Stomach (tissue), 9 donors: ENCODE results near the gene TNS3. TPM values are rescaled to one million over a fixed set of nuclear protein-coding genes. Genes with fewer than 3 reads are reported as not detected.

Source experiments
- DNase-seq, 2 donors: peaks; one replicate each; pipeline versions ENCODE4 v3.0.0 to v3.0.0-alpha.2; 2013 to 2019
- H3K27ac ChIP-seq, 5 donors: fragments of 200-600 bp in 4 of 5; sonication (generic) in 4 of 5; one replicate each; pipeline ENCODE4 v1.5.1; 2013 to 2019; ENCODE audit warnings: mild to moderate bottlenecking in 1 of 5, moderate library complexity in 1 of 5
- H3K27me3 ChIP-seq, 3 donors: fragments of 200-600 bp; sonication (generic); one replicate each; pipeline ENCODE4 v1.5.1; 2017 to 2019; ENCODE audit warnings: mixed run types in 1 of 3
- H3K36me3 ChIP-seq, 4 donors: fragments of 200-600 bp; sonication (generic); 1 replicate in 3 of 4; 2 replicates in 1 of 4; pipeline ENCODE4 v1.5.1; 2016 to 2019
- H3K4me1 ChIP-seq, 4 donors: fragments of 200-600 bp; sonication (generic); one replicate each; pipeline ENCODE4 v1.5.1; 2016 to 2019
- H3K4me3 ChIP-seq, 4 donors: fragments of 200-600 bp; sonication (generic) in 3 of 4; one replicate each; pipeline ENCODE4 v1.5.1; 2016 to 2019; ENCODE audit warnings: mild to moderate bottlenecking in 1 of 4
- H3K9me3 ChIP-seq, 4 donors: fragments of 200-600 bp; sonication (generic); one replicate each; pipeline ENCODE4 v1.5.1; 2016 to 2019
- EP300 ChIP-seq: sonication (generic); formaldehyde crosslinking; IDR thresholded peaks from one replicate; pipeline ENCODE4 v1.6.1; 2017; ENCODE audit warnings: antibody characterized with exemption
- POLR2A ChIP-seq, 4 donors: fragments of 450-650 bp; IDR thresholded peaks; one replicate each; pipeline ENCODE4 v1.6.1; 2016; ENCODE audit warnings: antibody characterized with exemption in 4 of 4, control low read depth in 2 of 4, mild to moderate bottlenecking in 1 of 4, moderate library complexity in 1 of 4
- POLR2AphosphoS5 ChIP-seq, 3 donors: sonication (generic); formaldehyde crosslinking; IDR thresholded peaks; one replicate each; pipeline ENCODE4 v1.6.1; 2016; ENCODE audit warnings: antibody characterized with exemption in 3 of 3
- WGBS, 5 donors: extraction: QIAGEN DNeasy Blood & Tissue Kit in 3 of 5; methylation state at CpG; one replicate each; pipeline versions ENCODE4 v1.1.5 to v1.1.7; 2013 to 2018; 5-methylcytosine and 5-hydroxymethylcytosine counted together
- intact Hi-C: fragments of 100-400 bp; cut with DNase I; formaldehyde crosslinking; loops from one replicate; pipeline ENCODE4 v1.15.1; 2023; ENCODE audit warnings: low total_unique reads
- polyA plus RNA-seq, 3 donors: library from polyadenylated mRNA; stranded (reverse); fragments of 200-250 nt; gene quantifications; one replicate each; pipeline ENCODE4 v1.2.3, GENCODE V29; 2013
- total RNA-seq, 5 donors: library from RNA; depleted of rRNA; stranded (reverse); fragments of >200 nt; gene quantifications; one replicate each; pipeline versions ENCODE4 v1.1.0 to v1.2.3, GENCODE V29; 2014 to 2016
- TF ChIP-seq, protein P1 (sequence below), 7 experiments: fragments of 450-650 bp in 4 of 7; fragments of 200-600 bp in 3 of 7; sonication (generic) in 3 of 7; IDR thresholded peaks; one replicate each; pipeline ENCODE4 v1.5.1; 2016 to 2019; ENCODE audit warnings: antibody characterized with exemption in 7 of 7, control low read depth in 2 of 7, mild to moderate bottlenecking in 1 of 7
- donor health status: healthy with polysubstance abuse.
- donor health status: Bipolar disorder and iron deficiency.
- donor health status: healthy.

The TNS3 gene
- total and polyA plus RNA-seq, 8 donors: 10.0 to 105 (median 41.0) TPM

DNA sequence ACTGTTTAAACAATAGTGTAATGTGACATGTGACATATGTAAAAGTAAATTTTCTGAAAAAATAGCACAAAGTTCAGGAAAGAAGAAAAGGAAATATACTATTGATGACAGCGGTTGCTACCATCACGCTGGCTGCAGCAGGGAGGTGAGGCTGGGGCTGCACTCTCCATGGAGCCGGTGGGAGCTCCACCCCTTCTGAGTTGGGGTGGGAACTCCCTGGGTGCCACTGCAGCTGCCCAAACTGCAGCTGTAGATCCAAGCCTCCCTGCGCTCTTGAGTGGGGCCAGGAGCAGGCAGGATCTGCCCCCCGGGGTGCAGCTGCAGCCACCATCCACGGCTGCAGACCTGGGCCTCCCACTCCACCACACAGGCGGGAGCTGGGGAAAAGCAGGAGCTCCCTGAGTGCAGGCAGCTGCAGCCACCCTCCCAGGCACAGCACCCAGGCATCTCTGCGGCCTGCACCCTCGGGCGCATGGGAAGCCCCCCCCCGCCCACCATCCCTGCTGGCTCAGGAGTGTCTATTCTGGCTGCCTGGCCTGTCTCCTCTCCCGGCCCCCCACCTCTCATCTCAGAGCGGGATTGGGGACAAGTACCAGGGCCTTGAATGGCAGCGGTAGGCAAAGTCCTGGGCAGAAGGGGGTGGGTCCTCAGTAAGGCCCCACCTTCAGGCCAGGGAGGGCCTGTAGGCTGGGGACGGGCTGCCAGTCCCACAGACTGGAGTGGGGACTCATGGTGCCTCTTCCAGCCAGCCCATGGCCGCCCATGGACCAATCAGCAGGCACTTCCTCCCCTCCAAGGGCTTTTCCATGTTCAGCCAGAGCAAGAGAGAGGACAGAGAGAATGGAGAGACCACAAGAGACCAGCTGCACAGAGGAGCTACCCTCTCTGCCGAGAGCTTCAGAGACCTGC, 50.1 kb downstream of the TNS3 start:
- WGBS, 5 donors: 84 to 92% (median 89%) methylated on average over 10 to 17 of the region's 17 CpGs
- no peak overlapping the region for H3K4me3 ChIP-seq
- no peak for DNase-seq
- peaks cover 8 to 23% (median 16%) of the 10 kb centered on the region in 4 donors for H3K36me3 ChIP-seq
- no peaks in the 10 kb centered on the region for H3K9me3 ChIP-seq
- TF ChIP-seq EP300: no peak
- TF ChIP-seq POLR2A (IDR thresholded peaks at IDR 0.05): no peak
- TF ChIP-seq, protein P1, sequence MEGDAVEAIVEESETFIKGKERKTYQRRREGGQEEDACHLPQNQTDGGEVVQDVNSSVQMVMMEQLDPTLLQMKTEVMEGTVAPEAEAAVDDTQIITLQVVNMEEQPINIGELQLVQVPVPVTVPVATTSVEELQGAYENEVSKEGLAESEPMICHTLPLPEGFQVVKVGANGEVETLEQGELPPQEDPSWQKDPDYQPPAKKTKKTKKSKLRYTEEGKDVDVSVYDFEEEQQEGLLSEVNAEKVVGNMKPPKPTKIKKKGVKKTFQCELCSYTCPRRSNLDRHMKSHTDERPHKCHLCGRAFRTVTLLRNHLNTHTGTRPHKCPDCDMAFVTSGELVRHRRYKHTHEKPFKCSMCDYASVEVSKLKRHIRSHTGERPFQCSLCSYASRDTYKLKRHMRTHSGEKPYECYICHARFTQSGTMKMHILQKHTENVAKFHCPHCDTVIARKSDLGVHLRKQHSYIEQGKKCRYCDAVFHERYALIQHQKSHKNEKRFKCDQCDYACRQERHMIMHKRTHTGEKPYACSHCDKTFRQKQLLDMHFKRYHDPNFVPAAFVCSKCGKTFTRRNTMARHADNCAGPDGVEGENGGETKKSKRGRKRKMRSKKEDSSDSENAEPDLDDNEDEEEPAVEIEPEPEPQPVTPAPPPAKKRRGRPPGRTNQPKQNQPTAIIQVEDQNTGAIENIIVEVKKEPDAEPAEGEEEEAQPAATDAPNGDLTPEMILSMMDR (IDR thresholded peaks at IDR 0.05): no peak
- TF ChIP-seq POLR2AphosphoS5 (IDR thresholded peaks at IDR 0.05): no peak
- intact Hi-C loops: no loop called here
- H3K27ac ChIP-seq: no peak overlapping the region
- peaks cover 0 to 6% (median 0%) of the 10 kb centered on the region in 3 donors for H3K27me3 ChIP-seq
- H3K4me1 ChIP-seq: peaks cover 19 to 34% (median 26%) of the 10 kb centered on the region in 4 donors

DNA sequence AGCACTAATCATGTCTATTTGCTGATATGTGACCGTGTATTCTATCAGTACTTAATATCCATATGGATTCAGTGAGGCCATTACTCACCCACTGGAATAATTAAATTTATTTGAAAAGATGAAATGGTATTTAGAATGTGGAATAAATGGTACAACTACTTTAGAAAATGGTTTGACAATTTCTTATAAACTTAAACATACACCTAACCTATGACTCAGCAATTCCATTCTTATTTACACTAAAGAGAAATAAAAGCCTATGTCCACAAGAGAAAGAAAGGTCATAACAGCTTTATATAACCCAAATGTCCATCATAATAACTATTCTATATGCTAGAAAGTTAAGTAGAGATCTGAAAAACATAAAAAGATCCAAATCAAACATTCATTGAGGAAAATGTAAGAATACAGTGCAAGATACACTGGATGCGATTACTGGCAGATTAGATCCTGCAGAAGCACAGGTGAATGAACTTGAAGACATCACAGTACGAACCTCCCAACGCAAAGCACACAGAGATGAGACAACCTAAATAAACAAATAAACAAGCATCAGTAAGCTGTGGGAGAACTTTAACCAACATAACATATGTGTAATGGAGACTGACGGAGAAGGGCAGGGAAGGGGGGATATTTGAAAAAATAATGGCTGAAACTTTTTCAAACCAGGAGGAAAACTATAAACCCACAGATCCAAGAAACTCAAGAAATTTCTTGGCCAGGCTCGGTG, 51.9 kb downstream of the TNS3 start:
- Histone ChIP-seq H3K27me3 (no peaks in the 10 kb centered on the region), H3K4me1 (peaks cover 2 to 15% (median 9%) of the 10 kb centered on the region in 4 donors), H3K9me3 (no peaks in the 10 kb centered on the region), H3K27ac (no peak overlapping the region), H3K4me3 (no peak overlapping the region), H3K36me3 (peaks cover 13 to 42% (median 33%) of the 10 kb centered on the region in 4 donors)
- no peak for DNase-seq
- intact Hi-C loops: no loop called here
- TF ChIP-seq, protein P1 (IDR thresholded peaks at IDR 0.05): no peak
- TF ChIP-seq POLR2A (IDR thresholded peaks at IDR 0.05): no peak
- TF ChIP-seq EP300: no peak
- no peak for TF ChIP-seq POLR2AphosphoS5 (IDR thresholded peaks at IDR 0.05)
- WGBS, 5 donors: 72 to 89% (median 88%) methylated on average over 6 of the region's 6 CpGs

- Histone ChIP-seq H3K27ac (no peak overlapping the region), H3K36me3 (peaks cover 13 to 45% (median 36%) of the 10 kb centered on the region in 4 donors), H3K9me3 (no peaks in the 10 kb centered on the region), H3K27me3 (no peaks in the 10 kb centered on the region), H3K4me1 (peaks cover 0 to 9% (median 5%) of the 10 kb centered on the region in 4 donors), H3K4me3 (no peak overlapping the region)
- DNase-seq: no peak
- intact Hi-C loops: no loop called here
- WGBS, 5 donors: 80 to 100% (median 93%) methylated on average over 1 of the region's 1 CpG
- TF ChIP-seq EP300 (no peak), POLR2A (IDR thresholded peaks at IDR 0.05) (no peak), POLR2AphosphoS5 (IDR thresholded peaks at IDR 0.05) (no peak)
- TF ChIP-seq, protein P1 (IDR thresholded peaks at IDR 0.05): no peak
These were observed 52.5 kb downstream of the TNS3 start for GRCh38 chr7:47529405-47529804.

DNA sequence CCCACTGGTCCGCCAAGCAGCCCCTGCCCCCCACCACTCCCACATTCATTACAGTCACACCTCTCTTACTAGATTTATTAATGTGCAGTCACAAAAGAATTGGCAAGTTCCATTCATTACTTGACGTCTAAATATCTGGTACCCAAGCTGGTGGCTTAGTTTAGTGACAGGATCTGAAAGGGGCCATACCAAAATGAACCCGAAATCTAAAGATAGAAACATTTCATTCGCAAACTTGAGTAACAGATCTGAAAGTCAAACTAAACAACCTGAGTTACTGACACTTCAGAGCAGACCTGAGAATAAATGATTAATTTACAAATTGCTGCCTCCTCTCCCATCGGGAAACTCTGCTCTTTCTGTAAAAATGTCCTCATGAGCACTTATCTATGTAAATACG, 53.4 kb downstream of the TNS3 start:
- Histone ChIP-seq H3K4me3 (no peak overlapping the region), H3K4me1 (peaks cover 0 to 8% (median 3%) of the 10 kb centered on the region in 4 donors), H3K27ac (no peak overlapping the region), H3K27me3 (no peaks in the 10 kb centered on the region), H3K36me3 (peaks cover 13 to 53% (median 40%) of the 10 kb centered on the region in 4 donors), H3K9me3 (no peaks in the 10 kb centered on the region)
- TF ChIP-seq EP300 (no peak), POLR2A (IDR thresholded peaks at IDR 0.05) (no peak), POLR2AphosphoS5 (IDR thresholded peaks at IDR 0.05) (no peak)
- TF ChIP-seq, protein P1 (IDR thresholded peaks at IDR 0.05): no peak
- intact Hi-C loops: no loop called here
- 76 to 87% (median 84%) methylated on average over 6 of the region's 6 CpGs for WGBS, 5 donors
- DNase-seq: no peak
